HL-60/S4 treated with phorbol 12-myristate 13-acetate at 8.2 ng/mL for 4 days and 3 days (cell line): ENCODE data around the gene LPP.

Source experiments
- in situ Hi-C: fragments of 300-500 bp; cut with MboI; formaldehyde crosslinking; loops from 2 replicates; pipeline ENCODE4 v1.15.0; 2022; ENCODE audit warnings: low sequenced_read_pairs

The LPP gene

DNA sequence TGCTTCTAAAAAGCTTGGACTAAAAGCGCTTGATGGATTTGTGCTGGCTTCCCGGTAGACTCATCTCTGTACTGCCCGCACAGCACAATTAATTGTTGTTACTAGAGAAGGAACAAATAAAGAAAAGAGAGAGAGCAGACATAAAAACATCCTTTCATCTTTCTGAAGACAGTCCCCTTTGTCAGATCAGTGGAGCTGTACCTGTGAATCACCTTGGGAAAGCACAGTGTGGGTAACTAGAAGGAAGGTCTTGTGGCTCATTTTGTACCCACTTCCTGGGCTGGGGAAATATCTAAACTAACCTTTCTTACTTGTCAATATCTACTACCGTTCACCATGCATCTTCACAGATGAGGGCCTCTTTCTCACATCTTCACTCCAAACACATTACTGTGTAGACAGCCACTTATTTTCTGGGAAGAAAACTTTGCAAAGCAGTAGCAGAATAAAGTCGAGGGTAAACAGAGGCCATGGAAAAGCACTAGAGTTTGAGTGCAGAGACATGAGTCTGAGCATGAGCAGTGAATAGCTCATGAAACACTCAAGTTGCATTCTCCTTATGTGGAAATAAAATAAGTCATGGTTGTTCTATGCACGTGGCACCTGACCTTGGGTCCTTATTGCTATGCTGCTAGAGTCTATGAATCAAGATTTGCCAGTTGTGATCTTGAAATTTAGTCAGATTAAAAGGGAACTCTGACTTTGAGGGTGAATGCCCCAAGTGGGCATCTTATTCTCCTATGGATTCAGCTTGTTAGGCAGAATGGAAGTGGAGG is 169.3 kb downstream of the LPP start:
- in situ Hi-C loops: no loop called here

DNA sequence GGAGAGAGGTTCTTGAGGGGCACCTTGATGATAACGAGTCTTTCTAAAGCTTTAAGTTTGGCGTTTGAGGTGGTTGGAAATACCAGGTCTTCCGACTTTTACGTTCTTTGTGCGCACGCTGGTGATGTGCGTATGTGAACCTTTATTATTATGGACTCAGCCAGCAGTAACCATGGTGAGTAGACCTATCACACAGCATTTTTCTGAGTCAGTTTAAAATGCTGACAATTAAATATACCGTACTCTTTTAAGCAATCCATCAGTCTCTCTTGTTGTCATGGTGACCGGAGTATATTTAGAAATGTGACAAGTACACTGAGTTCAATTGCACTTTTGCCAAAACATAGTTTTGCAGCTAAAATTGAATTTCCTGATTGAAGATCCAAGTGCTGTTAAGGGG is 172.2 kb downstream of the LPP start:
- in situ Hi-C loops: no loop called here

DNA sequence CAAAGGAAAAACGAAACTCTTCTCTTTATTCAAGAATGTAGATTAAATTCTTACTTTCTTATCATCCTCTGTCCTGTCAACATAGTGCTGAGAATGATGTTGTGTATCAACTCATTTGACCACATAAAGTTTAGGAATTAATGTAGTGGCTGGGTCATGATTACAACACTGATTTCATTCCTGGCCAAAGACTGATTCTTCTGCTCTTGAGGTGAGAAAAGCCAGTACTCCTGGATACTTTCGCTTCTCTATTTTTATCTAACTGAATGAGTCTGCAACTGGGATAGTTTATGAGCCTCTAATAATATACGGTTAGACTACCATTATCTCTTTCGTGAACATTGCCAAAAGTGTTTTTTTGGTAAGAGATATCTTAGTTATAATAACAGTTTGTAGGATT is 173.0 kb downstream of the LPP start:
- in situ Hi-C loops: no loop called here

DNA sequence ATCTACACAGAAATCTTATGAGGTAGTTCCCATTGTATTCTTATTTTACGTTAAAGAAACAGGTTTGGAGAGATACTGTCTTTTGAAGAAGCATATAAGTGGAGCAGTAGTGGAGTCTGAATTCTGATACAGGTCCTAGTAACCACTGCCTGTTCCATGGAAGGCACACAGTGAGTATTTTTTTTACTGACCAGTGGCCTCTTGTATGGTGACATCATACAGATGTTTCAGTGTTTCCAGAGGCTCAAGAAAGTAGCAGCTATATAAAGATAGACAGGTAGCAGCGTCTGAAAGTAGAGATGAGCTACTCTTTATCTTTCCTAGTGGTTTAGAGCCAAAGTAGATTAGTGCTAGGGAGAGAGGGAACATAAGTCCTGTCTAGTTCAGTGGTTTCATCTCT is 173.5 kb downstream of the LPP start:
- in situ Hi-C loops: no loop called here

DNA sequence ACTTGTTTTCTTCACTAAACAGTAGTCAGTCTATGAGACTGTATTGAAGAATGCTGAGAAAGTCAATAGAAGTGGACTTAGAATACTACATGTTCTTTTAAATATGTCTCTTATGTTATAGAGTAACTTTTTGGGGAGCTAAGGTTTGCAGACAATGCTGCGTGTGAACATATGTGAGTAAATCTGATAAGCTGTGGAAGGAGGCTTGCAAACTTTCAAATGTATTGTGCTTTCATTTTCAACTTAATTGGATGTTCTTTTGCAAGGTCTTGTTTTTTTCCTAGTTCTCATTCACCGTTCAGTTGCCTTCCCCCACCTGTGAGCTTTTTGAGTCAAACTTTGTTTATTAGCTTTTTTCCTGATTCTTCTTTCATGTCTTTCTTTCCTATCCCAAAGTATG is 176.2 kb downstream of the LPP start:
- in situ Hi-C loops: no loop called here

DNA sequence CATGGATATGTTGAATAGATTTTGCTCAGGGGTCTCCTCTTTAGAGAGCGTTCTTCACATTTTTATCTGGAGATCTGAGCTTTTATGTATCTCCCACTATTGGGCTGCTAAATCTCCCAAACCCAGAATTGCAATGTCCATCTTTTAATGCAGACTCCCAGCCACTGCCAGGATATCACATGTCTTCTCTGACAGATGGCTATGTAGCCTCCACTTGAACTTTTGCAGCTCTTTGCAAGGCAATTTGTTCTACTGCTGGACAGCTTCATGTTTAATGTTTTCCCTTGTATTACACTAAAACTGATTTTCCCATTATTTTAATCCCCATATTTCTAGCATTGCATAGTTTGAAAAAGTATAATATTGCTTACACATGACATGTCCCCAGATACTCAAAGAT is 177.2 kb downstream of the LPP start:
- in situ Hi-C loops: no loop called here

DNA sequence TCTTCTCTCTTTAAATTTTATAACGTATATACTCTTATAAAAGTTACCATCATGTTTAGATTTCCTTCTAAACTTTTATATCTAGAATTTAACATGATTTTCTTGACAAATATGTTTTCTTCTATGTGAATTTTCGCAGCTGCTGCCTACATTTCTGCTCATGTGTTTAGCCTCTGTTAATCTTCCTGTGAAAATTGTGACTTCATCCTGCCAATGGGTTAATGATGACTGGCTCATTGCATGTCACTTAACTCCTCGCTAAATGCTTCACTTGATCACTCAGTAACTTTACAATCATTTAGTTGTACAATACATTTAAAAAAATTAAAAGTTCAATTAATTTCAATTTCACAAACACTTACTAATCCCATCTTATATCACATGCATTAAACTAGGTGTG is 178.1 kb downstream of the LPP start:
- in situ Hi-C loops: no loop called here

DNA sequence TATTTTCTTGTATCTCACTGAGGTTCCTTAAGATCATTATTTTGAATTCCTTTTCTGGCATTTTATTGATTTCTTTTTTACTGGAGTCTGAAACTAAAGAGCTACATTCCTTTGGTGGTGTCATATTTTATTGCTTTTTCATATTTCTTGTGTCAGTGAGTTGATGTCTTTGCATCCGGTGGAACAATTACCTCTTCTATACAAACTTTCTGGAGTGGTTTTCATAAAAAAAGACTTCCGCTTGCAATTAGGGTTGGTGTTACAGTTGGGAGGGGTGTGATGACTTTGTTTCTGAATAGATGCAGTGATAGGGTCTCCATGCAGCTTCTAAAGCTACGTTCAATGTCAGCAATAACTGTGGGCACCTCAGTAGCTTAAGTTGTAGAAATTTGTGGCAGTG is 181.7 kb downstream of the LPP start:
- in situ Hi-C loops: no loop called here

DNA sequence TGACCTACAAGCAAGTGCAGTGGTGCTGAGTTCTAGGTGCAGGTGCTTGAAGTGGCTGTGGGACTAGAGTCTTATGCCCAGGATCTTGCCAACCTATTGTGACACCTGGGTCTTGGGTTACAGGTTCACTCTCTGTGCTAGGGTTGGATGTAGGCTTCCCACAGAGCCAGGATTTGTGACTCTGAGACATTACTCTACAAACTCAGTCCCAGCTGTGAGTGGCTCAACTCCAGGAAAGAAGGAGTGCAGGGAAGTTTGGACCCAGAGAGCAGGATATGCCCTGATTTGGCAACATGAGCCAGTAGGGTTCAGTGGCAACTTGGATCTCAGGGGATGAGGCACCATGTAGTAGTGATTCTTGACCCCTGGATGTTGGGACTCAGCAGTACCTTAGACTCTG is 182.2 kb downstream of the LPP start:
- in situ Hi-C loops: no loop called here

DNA sequence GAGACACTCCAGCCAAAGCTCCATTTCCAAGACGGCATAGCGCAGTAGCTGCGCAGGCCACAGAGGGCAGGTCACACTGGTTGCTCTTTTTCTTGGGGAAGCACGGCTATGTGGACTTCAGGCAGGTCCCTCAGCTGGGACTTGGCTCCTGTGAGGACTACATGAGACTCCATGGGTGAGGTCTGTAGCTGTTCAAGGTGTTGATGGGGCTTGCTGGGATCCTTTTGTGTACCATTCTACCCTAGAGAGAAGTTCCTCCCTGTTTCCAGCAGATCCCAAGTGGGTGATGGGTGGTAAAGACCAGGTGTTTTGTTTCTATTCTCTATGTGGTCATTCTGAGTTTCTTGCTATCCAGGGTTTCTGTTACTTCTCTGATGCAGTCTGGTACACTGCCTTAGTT is 183.3 kb downstream of the LPP start:
- in situ Hi-C loops: no loop called here

DNA sequence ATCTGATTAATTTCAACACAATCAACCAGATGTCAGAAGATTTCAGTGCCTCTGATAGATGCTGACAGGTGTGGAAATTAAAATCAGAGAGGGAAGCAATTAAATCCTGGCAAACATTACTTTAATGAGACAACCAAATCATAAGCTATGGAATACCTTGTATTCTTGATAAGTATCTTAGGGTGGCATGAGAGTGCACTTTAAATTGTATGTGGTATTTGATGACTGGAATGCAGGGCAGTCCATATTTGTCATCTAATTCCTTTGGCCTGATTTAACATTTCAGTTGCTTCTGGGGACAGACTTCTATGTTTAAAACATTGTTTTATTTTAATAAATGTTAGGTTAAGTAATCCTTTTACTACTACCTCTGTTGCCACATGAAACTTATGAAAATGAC is 184.1 kb downstream of the LPP start:
- in situ Hi-C loops: no loop called here

DNA sequence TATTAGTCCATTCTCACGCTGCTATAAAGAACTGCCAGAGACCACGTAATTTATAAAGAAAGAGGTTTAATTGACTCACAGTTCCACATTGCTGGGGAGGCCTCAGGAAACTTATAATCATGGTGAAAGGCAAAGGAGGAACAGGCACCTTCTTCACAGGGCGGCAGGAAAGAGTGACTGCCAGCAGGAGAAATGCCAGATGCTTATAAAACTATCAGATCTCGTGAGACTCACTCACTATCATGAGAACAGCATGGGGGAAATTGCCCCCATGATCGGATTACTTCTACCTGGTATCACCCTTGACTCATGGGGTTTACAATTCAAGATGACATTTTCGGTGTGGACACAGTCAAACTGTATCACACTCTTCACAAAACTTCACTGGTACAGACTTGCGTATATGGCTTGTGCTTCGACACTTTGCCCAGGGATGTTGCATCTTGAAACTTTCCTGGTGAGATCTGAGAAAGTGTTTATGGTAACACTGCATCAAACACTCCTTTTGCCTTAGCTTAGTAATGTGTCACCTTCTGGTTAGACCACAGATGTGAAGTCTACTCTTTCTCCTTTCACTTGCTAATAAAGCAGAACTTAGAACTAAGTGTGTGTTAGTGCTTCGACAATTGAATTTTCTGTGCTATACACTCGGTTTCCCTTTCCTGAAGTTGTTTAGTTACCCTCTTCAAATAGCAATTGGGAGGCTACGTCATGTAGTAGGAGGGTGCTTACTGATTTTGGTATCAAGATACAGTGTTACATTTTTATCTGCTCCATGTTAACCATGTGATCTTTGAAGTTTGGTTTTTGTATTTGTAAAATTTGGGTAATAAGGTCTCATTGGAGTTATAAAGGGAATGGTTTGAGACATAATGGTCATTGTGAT is 185.7 kb downstream of the LPP start:
- in situ Hi-C loops: no loop called here

DNA sequence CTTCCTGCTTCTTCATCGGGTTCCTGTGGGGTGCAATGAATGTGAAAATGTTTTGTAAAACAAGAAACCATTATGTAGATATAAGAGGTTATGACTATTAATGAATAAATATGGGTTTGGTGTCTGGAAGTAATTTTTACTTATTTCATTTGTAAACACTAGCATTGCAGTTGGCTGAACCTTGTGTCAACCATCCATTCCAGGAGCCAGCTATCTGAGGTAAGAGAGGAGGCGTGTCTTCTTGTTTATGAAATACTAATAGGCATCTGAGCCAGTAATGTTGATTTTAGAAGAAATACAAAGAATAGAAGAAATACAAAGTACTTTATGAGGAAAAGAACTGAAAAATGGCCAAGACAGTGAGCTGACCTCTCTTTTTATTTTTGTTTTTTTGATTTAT is 187.5 kb downstream of the LPP start:
- in situ Hi-C loops: no loop called here

DNA sequence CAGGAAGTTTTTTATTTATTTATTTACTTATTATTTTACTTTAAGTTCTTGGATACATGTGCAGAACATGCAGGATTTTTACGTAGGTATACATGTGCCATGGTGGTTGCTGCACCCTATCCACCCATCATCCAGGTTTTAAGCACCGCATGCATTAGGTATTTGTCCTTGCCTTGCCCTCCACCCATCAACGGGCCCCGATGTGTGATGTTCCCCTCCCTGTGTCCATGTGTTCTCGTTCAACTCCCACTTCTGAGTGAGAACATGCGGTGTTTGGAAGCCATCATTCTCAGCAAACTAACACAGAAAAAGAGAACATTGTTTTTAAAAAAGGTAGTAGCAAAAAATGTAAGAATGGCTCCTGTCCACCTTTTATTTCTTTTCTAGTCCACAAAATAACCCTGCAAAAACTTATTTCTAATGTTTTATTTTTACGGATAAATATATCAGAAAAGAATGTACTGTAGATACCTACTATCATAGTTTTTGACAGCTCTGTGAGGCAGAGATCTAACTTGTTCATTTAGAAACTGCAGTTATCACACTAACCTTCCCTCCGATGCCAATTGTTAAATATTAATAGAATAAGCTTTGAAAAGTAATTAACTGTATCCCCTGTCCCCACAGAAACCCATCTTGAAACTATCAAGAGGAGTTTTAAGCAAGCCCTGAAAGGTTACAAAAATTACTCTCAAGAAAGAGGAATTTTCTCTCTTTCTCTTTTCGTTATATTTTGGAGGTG is 189.2 kb downstream of the LPP start:
- in situ Hi-C loops: no loop called here

DNA sequence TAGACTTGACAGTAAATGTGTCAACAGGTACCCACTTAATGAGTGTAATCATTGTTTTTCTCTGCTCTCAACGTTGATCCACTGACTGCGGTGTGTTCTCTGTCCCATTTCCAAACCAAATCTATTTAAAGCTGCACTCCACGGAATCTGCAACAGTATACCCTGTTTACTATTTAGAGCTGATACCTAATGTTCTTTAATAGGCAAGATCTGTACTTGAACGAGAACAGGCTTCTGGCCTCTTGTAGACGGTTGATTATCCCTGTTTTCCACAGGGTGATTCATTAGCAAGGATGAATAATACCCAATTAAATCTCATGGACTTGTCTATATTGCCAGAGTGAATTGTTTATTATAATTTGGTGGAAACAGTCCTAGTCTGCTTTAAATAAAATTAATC is 189.9 kb downstream of the LPP start:
- in situ Hi-C loops: no loop called here

DNA sequence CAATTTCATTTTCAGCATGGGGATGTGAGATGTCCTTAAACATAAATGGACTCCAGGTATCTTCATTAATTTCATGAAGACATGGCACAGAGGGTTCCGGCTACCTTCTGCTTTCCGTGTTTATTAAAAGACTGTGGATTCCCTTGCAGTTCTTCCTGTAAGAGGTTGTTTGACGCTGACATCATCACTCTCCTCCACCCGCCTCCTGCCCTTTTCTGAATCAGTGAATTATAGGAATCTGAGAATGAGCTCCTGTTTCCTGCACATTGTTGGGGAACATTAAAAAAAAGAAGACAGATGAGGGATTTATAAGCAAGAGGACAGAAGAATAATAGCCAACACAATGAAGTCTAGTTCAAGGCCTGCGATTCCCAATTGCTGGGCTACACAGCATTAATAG is 191.3 kb downstream of the LPP start:
- in situ Hi-C loops: no loop called here

DNA sequence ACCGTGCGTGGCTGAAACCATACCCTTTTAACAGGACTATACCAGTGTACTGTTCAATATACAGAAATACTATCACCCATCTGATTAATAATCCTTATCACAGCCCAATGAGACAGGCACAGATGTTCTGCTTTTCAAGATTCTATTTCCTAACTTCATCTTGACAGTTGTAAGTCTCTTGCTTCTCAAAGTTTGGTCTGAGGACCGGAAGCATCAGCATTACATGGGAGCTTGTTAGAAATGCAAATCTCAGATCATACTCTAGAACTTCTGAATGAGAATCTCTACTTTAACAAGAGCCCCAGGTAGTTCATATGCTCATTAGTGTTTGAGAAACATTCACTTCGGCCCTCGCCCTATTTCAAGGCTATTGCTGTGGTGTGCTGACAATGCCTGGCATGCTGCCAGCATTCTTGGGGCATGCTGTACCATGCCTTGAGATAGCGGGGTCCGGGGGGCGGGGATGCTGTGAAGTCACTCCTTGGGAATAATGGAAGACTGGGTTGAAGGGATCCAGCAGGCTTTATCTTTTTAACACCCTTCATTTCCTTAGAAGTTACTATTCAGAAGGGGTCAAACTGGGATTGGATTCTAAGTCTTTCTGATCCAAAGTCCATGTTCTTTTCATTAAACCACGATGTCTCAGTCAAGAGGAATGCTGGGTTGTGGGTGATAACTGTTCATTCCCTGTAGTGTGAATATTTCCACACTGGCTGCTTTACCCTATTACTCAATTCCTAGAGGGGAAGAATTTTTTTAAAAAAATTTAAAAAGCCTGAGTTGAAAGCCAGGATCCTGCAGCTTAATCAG is 194.7 kb downstream of the LPP start:
- in situ Hi-C loops: no loop called here

DNA sequence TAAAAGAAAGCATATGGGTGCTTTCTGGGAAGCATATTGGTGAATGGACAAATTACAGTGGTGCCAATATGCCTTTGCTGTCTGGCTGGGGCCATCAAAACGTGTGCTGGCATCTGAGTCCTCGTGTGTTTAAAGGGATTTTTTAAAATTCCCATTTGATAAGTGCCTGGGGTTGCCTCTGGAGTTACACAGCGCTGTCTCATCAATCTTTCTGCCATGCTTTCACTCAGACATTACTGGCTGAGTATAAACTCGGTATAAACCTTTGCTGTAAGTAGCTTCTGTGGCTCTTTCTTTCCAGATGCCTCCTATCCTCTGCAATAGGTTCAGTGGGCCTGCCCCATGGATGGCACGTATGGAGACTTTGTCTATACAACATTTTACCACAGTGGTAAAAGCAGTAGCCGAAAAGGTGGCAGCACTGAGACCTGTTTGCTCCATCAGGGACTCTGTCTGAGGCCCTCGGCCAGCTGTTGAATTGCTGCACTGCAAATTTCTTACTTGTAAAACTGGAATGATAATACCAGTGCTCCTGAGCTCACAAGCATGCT is 195.5 kb downstream of the LPP start:
- in situ Hi-C loops: no loop called here

DNA sequence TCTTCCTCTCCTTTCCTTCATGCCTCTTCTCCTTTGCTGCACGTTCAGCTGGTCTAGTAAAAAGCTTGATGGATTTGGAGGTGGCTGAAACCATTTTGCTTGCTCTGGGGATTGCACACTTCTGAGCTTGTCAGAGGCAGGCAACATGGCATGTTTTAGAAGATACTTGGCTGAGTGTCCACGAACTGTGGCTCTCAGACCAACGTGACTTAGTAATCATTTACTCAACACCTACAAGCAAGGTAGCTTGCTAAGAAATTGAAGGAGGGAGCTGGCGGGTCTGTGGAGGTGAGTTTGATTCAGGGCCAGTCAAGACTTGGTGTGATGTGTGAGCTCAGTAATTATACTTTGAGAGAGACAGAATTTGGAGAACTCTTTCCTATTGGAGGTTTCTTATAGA is 196.0 kb downstream of the LPP start:
- in situ Hi-C loops: no loop called here

DNA sequence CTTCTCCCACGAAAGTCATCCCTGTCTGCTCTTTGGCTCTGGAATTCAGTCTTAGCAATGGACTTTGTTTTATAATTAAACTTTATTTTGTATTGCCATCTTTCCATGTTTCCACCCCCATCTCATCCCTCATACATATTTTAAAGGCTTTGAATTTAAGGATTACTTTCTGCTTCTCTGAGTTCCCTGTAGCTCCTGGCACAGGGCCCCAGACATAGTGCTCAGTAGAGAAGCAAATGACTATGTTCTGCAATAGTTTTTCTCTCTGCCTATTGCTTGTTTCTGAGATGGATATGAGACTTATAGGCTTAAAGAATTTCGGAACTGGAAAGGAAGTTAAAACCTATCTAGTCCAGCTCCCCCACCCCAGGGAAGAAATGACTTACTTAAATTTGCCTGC is 197.0 kb downstream of the LPP start:
- in situ Hi-C loops: no loop called here

DNA sequence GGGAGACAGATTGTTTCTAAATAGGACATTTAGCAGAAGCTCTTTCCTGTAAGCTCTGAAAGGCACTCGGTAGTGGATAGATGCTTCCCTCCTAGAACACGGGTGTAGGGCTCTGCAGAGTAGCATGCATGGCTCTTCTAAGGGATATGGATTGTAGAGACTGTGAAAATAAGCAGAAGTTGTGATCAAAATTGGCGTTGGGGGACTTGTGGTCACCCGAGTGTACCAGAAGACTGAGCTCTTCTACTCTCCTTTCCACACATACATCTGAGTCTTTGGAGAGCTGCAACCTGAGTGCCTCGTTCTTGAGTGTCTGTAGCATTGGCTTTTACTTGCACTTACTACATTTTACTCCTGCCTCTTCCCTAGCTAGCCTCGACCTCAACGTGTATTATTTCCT is 197.7 kb downstream of the LPP start:
- in situ Hi-C loops: no loop called here
